ENCODE results near the gene SIK3.

SIK3 gene

DNA sequence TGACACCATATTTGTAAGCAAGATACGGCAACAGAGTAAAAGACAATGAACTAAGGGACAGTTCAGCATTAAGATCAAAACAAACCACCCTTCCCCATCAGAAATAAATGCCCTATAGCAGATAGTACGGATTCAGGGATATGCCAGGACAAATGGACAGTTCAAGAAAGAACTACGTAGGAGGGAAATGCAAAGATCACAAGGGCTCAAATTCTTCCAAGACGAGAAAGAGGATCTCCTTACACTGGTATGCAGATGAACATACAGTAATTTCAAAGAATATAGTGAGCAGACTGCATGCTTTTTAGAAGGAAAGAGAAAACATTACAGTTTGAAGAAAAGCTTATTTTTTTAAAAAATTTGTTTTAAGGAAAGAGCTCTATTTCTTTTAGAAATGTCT, 136.1 kb downstream of the SIK3 start:
- DNase-seq: no peak

DNA sequence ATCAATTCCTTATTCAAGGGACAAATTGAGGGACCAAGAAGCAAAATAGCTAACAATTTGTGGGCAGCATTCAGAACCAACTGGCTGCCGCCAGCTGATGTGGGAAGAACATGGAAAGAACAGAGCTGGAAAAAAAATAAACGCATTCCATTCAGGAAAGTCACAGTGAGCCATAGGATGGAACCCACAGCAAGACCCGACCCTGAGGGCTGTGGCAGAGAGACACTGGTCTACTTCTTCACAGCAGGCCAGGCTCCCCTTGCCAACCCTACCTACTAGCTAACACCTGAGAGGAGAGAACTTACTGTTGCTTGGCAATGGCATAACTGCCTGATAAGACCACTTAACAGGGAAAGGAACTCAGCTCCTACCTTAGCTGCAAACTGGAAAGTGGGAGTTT, 137.3 kb downstream of the SIK3 start:
- no peak for DNase-seq

DNA sequence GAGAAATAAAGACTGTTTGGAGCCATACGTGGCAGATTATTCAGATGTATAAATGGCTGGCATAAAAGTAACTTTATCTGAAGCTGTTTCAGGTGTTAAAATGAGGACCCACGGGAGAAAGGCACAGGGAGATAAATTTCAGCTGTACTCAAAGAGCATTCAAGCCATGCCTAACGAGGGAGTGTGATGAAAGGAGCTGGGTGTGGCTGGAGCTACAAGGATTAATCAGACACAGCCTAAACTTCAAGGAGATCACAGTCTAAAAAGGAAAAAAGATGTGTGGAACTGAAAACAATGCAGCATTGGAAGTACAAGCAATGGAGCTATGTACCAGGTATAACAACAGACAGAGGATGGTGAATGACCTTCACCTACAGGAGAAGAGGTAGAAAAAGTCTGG, 140.0 kb downstream of the SIK3 start:
- DNase-seq: no peak

DNA sequence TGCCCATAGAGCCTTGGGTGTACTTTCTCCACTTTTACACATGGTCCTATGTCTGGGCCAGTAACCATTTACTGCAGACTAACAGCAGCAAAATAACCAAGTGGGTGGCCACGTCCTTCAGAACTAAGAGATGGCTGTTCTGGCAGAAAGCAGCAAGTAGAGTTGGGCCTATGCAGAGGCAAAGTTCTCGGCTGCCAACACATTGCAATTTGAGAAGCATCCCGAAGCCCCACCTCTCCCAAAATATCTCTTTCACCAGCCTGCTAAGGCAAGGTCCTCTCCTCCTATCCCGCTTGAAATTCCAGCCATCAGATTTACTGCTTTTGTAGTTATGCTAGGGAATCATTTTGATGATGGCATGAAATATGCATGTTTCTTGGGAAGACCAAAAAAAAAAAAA, 142.3 kb downstream of the SIK3 start:
- DNase-seq: no peak

DNA sequence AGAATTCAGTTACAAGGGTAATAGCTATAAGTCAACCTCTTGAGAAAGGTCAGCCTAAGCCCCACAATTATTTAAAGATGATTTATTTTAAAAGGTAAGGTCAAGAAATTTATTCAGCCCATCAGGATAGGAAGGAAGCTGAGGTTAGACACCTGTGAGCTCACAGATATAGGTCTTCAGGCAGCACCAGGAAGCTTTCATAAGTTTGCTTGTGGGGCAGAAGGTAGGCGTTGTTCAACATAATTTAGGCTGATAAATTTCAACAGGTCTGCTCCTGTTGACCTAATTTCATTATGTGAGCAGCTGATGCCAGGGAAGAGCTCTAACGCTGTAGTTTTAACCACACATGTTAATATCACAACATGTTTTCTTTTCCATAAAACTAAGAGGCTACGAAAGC, 142.7 kb downstream of the SIK3 start:
- DNase-seq: no peak

DNA sequence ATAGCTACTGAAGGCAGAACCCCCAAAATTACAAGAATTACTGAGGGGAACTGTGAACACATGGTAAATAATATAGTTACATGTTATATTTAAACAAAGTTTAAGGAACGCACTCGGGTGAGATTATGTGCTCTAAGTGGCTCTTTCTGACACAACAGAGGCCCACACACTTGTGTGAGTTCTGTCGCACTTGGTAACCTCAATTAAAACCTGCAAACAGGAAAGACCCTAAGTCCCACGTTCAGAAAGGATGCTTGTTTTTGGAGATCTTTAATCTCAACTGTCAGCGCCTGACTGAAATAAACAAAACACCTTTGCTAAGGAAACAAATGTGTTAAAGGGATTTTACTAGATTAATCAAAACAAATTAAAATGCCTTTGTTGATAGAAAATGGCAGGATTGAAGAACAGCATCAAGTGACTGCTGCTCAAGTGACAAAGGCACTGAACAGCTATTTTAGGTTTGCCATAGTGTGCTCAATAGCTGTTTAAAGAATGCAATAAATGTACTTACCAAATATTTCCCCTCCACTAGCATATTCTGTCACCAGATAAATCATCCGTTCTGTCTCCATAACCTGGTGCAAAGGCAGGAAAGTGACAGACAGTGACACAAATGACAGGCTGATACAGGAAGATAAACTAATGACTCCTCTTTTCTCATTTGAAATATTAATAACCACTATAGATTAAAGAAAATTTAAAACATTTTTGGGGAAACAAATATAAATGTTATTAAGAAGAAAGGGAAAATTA, 144.5 kb downstream of the SIK3 start:
- no peak for DNase-seq

DNA sequence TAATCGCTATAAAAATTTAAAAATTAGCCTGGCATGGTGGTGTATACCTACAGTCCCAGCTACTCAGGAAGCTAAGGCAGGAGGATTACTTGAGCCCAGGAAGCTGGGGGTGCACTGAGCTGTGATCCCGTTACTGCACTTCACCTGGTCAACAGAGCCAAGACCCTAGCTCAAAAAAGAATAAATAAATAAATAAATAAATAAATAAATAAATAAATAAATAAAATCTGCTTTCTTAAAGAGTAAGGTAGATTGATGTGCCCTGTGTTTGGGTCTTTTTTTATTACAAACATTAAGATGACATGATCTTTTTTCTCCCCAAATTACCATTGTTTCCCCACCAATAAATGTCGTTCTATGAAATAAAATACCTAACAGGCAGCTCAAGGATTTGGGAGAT, 146.5 kb downstream of the SIK3 start:
- no peak for DNase-seq

DNA sequence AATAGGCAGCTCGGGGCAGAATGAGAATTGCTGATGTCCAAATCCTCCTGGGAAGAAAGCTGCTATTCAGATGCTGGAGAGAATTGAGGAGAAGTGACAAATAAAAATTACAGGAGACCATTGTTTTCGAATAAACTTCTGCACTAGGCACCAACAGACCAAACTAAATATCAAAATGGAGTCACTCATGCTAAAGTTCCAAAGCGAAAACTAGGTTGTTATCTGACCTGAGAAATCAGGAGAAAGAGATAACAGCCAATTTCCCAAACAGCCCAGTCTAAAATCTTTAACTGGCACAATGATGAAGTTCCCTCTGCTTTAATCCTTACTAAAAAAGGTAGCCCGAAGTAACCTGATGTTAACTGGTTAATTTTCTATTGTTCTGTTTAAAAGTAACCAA, 148.0 kb downstream of the SIK3 start:
- no peak for DNase-seq

DNA sequence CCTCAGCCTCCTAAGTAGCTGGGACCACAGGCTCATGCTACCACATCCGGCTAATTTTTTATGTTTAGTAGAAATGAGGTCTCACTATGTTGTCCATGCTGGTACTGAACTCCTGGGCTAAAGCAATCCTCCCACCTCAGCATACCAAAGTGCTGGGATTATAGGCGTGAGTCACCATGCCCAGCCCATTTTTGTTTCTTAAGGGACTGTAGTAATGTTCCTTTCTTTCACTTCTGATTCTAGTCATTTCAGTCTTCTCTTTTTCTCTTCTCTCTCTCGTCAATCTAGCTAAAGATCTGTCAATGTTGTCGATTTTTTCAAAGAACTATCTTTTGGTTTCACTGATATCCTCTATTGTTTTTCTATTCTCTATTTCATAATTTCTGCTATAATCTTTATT, 149.8 kb downstream of the SIK3 start:
- DNase-seq: no peak

DNA sequence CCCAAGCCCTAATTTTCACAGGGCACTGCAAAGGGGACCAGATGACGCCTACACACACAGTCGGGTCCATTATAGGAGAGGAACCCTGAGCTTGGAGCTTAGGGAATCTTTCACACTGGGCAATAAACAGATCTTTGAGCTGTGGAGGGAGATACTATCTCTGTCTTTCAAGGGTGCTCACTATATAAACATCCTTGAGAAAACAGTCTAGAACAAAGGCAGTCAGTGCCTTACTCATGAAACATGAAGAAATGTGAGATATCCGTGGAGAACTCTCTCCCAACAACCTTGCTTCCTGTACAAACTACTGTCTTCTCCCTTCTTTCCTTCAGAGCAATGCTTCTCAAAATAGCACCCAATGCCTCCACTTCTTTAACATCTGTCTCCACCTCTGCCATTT, 151.8 kb downstream of the SIK3 start:
- no peak for DNase-seq

DNA sequence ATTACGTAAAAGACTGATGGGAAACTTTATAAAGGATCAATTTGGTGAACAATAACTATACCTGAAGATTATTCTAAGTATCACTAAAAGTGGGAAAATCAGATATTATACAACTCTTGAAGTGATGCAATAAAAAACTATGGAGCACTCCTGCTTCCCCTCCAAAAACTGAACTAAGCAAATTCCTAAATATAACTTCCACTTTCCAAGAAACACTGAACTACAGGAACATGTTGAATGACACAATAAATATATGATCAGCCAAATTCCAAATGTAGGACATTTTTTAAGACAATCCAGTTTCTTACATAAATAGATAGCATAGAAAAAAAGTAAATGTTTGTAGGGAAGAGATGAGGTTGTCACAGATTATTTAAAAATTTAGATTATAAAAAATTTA, 158.7 kb downstream of the SIK3 start:
- no peak for DNase-seq

DNA sequence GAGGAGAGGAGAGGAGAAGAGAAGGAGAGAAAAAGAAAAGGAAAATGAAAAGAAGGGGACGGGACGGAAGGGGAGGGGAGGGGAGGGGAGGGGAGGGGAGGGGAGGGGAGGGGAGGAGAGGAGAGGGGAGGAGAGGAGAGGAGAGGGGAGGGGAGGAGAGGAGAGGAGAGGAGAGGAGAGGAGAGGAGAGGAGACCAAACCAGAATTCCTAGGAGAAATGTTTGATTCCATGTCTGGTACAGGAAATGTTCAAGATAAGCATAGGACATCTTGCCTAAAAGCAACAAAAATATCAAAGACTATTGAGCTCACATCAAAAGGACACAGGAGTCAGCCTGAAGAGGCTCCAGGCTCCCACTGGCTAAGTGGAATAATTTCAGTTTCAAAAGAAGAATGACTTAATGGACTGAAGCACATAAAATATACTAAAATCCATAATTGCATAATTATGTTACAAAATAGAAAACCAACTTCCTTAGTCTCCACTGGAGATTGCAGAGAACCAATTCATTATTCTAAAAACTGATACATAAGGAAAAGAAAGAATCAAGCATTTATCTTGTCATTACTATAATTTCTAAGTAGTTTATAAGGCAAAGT, 159.7 kb downstream of the SIK3 start:
- no peak for DNase-seq

DNA sequence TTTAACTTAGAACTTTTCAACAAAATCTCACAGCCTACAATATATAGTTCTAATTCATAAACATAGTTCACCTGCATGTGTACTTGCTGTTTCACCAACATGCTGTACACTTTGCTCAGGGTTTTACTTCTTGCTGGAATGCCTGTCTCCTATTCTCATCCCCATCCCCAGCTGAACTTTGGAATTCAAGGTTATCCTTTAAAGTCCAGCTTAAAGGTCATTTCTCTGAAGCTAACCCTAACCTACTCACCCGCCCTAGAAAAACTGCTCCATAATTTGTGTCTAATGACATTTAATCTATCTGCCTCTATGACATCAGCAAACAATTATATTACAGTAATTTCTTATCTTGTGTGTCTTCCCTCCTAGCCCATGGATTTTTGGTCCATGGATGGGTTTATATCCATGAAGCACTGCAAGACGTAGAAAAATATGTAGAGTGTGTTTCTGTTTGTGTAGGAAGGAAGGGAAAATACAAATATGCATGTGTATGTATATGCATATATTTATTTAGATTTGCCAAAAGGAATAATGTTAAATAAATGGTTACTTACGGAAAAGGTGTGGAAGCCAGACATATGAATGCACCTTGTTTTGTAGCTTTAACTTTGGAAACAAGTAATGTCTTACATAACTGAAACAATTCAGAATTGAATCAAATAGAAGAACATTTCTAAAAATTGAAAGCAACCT, 161.3 kb downstream of the SIK3 start:
- no peak for DNase-seq

DNA sequence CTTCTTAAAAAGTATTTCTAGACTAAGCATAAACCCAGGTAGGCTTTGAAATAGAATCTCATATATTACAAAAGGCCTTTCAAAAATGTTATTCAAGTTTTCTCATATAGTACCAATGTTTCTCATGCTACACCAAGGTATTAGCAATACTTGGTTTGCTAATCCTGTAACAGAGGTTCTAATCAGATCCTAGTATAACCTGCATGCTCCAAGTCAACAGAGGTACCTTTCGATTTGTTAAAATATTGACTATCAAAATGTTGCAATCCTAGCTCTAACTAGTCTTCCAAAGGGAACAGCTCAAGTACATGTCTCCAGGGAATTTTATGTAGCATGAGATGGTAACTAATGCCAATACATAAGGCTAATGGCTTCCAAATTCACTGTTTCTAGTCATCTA, 162.7 kb downstream of the SIK3 start:
- DNase-seq: no peak

DNA sequence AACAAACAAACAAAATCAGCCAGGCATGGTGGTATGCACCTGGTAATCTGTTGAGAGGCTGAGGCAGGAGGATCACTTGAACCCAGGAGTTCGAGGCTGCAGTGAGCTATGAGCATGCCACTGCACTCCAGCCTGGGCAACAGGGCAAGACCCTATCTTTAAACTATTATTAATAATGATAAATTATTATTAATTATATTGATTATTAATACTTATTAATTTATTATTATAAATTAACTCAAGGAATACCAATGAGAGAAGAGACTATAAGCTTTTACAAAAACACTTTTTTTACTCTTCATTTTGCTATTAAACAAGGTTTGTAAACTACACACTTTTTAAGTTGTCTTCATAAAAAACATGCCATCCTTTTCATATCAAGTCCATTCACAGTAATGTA, 163.1 kb downstream of the SIK3 start:
- DNase-seq: no peak

DNA sequence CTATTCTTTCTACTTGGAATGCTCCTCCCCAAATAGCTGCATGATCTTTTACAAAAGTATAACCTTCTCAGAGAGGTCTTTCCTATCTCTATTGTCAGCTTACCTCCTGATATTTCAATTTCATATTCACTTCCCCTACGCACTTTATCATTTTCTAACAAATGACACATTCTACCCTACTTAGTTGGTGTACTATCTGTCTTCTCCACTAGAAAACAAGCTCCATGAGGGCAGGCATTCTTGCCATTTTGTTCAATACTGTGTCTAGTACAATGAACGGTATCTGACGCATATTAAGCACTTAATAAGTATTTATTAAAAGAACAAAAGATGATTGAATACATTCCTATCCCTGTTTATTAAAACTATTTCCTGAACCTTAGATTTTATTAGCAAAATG, 164.3 kb downstream of the SIK3 start:
- DNase-seq: no peak

DNA sequence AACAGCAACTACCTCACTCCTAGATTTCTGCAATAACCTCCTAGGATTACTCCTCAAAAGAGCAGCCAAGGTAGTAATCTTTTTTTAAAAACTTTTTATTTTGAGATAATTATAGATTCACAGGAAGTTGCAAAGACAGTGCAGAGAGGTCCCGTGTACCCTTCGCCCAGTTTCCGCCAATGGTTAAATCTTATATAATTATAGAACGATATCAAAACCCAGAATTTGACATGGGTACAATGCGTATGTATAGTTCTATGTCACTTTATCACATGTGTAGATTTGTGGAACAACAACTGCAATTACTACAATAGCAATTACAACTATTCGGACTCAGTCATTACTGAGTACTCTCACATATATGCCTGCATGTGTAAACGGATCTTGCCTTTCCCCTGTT, 166.0 kb downstream of the SIK3 start:
- no peak for DNase-seq

DNA sequence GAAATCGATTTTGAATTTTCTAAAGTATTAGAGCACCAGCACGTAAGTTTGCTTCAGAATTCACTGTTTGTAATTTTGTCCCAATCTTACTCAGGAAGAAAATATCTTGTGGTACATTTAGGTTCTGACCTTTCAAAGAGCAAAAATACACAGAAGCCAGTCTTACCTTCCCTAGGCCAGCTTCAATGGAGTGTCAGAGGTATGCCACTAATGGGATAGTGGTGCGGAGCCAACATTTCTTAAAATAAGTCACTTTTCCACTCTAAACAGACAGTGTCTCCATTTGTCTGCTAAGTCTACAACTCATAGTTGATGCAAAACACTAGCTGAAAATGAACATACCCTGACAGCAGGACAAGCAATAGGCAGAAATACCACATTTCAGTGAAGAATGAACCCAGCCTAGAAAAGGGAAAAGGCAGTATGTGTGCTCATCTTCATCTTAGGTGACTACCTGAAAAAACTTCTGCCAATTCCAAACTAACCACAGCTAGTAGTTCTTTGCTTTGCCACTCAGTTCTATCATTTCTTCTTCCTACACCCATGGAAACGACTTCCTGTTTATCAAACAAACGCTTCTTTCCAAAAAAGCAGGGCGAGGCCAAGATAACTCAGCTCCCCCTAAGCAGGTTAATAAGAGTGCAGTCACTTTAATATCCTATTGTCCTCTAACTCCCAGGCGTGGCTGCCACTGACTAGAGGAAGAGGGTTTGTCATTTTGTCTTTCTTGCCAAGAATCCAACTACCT, 166.8 kb downstream of the SIK3 start:
- DNase-seq: no peak

DNA sequence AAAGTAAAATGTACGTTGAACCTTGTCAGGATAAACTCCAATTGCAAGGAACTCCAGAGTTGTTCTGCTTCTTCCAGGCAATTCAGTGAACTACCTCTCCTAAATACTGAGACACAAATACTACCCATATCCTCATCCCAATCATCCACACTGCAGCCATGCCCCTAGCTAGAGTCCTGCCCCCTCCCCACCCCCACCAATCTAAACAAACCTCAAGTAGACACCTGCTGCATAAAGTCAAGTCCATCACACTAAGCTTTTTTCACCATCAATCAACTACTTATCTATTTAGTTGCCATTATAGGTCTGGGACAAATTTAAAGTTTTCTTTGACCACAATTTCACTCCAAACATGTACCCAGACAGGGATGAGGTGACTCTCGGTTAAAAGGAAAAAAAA, 167.6 kb downstream of the SIK3 start:
- no peak for DNase-seq

DNA sequence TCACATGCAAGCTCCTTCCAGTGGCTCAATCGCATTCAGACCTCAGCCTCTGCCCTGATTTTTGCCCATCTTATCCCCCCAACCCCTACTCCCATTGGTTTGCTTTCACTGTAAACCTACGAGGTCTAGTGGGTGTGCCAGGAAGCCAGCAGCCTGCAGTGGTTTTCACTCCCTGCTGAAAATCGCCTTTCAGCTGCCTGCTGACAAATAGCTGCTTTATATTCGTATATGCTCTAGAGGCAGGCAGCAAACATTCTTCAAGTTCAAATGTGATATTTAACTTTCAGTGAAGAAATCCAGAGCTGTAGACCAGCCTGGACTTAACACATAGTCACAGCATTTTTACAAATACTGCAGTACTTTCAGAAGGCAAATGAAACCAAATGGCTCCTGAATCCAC, 168.1 kb downstream of the SIK3 start:
- DNase-seq: no peak

DNA sequence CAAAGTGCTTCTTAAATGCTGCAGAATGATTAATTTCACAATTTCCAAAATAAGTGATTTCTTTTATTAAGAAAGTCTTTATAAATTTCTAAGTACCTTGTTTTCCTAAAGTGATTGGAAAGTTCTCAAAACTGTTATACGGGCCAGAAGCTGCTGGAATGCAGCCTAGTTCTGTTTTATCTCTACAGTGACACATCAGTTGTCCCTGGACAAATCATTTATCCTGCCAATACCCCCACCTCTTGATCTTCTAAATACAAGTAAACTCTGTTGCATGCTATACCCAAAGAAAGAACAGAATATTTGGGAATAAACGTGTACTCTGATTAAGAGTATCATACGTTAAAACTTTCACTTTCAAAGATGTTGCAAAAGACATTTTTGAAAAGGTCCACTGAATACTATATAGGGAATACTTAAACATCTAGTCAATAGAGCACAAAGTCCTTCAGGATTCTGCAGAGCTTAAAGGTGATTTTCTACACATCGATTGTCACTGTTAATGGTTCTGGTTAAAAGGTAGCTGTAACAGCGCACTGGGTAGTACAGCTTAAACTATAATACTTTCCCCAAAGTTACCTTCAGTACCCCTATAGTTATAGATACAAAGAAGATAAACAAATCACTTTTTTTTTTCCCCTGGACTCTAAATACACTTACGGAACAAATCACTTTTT, 168.7 kb downstream of the SIK3 start:
- DNase-seq: peak in 1 of 2 experiments; percentile 6

DNA sequence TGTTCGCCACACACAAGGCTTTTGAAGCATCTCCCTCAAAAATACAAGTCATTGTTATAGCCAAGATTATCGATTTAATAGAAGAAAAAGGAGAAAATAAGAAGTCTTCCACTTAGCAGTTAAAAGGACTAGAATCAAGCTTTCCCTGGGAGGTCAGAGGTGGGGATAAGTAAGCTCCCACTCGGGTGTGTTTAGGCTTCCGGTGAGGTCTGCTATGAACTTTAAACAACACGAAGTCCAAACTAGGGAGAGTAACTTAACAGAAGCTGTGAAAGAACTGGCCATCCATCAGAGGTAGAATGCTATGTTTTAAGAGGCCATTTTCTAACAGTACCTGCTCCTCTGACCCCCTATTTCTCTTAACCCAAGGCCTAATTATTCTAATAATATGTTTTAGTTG, 169.4 kb downstream of the SIK3 start:
- no peak for DNase-seq

DNA sequence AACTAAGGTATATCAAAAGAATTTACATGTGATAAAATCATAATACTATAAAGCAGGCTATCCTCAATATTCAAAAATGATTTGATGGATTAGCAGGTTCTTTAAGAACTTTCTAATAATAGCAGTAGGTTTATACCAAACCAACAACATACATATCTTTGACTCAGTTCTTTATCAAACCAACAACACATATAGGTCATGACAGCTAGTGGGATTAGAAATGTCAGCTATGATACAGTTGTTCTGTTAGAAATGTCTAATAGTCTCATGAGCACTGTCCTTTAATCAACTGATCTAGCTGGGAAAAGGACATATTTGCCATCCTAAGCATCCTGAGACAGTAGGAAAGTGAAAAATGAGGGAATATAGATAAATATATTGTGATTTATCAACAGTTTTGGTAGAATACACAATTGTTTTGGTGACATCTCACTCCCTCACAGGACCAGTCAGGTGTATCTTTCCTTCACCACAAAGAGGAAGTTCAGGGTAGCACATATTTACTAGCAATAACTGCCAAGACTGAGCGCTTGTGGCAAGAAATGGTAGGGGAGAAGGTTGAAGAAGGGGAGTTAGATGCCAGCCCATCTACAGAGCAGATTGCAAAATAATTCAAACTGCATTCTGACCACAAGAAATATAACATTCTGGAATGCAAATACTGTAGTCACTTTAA, 170.0 kb downstream of the SIK3 start:
- DNase-seq: no peak
